NCI-H1105 treated with DMSO at 0.1 percent for 48 hours (cell line): ENCODE measurements around the gene PAM16.
A peak's percentile ranks its signal among the peaks of the same experiment; 100 is the strongest.

Experiments
- DNase-seq: peaks from one replicate; lab custom pipeline; 2025; lab: John Stamatoyannopoulos, UW

PAM16 gene

GRCh38 chr16:4298761-4299522 is 52.2 kb downstream of the PAM16 start:
- no peak for DNase-seq

- DNase-seq = no peak
Observed at GRCh38 chr16:4297480-4297879, 53.6 kb downstream of the PAM16 start.

- DNase-seq = no peak
Observed at GRCh38 chr16:4295581-4295980, 55.5 kb downstream of the PAM16 start.

- peak; percentile 69 for DNase-seq
Observed at GRCh38 chr16:4293822-4294457, 57.2 kb downstream of the PAM16 start.

GRCh38 chr16:4293181-4293716 is 57.9 kb downstream of the PAM16 start:
- no peak for DNase-seq

GRCh38 chr16:4291699-4292098 is 59.4 kb downstream of the PAM16 start:
- no peak for DNase-seq
